Stimulated activated naive B cell treated with anti-CD40 and anti-IgM and Interleukin-4, amounts not matched to agents 10 μg/mL and 1 μg/mL and 100 μg/mL, for 72 hours (primary cell): ENCODE data around the gene RXRA.

Source experiments
- ATAC-seq, 2 donors: fragments of 150-1000 bp; cut with Tn5 transposase; replicated peaks; 2 replicates each; pipeline ENCODE4 v1.10.0; 2021; ENCODE audit warnings: moderate library complexity in 1 of 2
- DNase-seq: peaks from one replicate; pipeline ENCODE4 v3.0.0; 2021
- H3K27ac Mint-ChIP-seq: one replicate; pipeline ENCODE4 v1.8.0; 2022; ENCODE audit warnings: mild to moderate bottlenecking, mixed read lengths
- H3K27me3 Mint-ChIP-seq, 2 donors: one replicate each; pipeline ENCODE4 v1.8.0; 2022; ENCODE audit warnings: mixed read lengths in 2 of 2
- H3K36me3 Mint-ChIP-seq, 2 donors: one replicate each; pipeline ENCODE4 v1.8.0; 2022; ENCODE audit warnings: mixed read lengths in 2 of 2, mild to moderate bottlenecking in 1 of 2
- H3K4me1 Mint-ChIP-seq, 2 donors: one replicate each; pipeline ENCODE4 v1.8.0; 2022; ENCODE audit warnings: mixed read lengths in 2 of 2, mild to moderate bottlenecking in 1 of 2
- H3K4me3 Mint-ChIP-seq, 2 donors: one replicate each; pipeline ENCODE4 v1.8.0; 2022; ENCODE audit warnings: mild to moderate bottlenecking in 2 of 2, mixed read lengths in 2 of 2, moderate library complexity in 1 of 2
- H3K9me3 Mint-ChIP-seq, 2 donors: one replicate each; pipeline ENCODE4 v1.8.0; 2022; ENCODE audit warnings: mixed read lengths in 2 of 2, mild to moderate bottlenecking in 1 of 2

Gene RXRA

DNA sequence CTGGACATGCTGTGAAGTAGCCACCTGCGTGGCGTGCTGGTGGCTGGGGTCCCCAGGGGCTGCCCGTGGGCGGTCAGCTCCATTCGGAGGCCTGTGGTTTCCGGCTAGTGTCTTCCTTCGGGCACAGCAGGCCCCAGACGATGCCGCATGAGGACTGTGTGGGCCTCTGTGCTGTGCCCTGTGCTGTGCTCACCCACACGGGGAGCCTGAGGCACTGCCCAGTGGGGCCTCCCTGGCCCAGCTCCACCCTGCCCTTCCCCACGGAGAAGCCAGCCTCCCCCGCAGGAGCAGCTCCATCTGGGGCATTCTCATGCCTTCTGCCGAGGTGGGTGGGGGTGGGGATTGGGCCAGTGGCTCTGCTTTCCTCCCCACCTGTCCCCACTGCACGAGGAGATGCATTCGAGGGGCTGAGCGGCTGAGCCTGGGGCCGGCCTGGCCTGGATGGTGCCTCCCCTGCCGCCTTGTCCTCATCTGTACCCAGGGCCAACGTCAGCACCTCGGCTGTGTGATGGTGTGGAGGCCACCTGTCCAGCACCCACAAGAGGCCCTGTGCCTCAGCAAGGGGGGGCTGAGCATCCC lies 24.2 kb downstream of the RXRA start:
- H3K27ac Mint-ChIP-seq: no peak overlapping the region
- H3K27me3 Mint-ChIP-seq: peaks cover 4 to 28% of the 10 kb centered on the region in 2 donors
- H3K4me3 Mint-ChIP-seq: no peak overlapping the region

DNA sequence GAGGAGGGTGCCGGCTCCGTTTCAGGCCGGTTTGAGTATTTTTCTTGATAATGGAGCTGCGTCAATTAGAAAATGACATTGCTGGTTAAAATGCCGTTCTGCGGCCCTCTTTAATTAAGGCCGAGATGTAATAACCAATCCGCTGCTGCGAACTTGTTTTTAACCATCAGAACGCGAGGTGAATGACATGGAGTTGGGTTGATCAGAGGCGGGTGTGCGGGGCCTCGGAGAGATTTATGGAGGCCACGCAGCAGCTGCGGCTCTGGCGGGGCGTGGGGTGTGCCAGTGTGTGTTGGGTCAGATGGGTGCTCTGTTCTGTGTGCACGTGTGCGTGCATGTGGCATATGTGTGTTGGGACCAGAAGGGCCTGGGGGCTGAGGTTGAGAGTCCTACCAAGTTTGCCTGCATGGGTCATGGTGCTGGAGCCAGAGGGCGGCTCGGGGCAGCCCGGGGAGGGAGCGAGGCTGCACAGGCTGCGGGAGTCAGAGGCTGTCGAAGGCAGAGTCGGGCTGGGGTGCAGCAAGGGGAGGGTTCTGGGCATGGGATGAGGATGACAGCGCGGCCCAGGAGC lies 25.4 kb downstream of the RXRA start:
- Mint-ChIP-seq H3K27me3 (peaks cover 0 to 18% of the 10 kb centered on the region in 2 donors), H3K27ac (no peak overlapping the region), H3K4me1 (peaks cover 10 to 18% of the 10 kb centered on the region in 2 donors), H3K9me3 (no peaks in the 10 kb centered on the region), H3K36me3 (no peaks in the 10 kb centered on the region), H3K4me3 (no peak overlapping the region)
- ATAC-seq: no peak
- DNase-seq: no peak

More for the DNA sequence above, 24.2 kb downstream of the RXRA start:
- DNase-seq (no peak), ATAC-seq (no peak)
- Mint-ChIP-seq H3K9me3 (no peaks in the 10 kb centered on the region), H3K4me1 (peaks cover 17 to 18% of the 10 kb centered on the region in 2 donors), H3K36me3 (no peaks in the 10 kb centered on the region)

DNA sequence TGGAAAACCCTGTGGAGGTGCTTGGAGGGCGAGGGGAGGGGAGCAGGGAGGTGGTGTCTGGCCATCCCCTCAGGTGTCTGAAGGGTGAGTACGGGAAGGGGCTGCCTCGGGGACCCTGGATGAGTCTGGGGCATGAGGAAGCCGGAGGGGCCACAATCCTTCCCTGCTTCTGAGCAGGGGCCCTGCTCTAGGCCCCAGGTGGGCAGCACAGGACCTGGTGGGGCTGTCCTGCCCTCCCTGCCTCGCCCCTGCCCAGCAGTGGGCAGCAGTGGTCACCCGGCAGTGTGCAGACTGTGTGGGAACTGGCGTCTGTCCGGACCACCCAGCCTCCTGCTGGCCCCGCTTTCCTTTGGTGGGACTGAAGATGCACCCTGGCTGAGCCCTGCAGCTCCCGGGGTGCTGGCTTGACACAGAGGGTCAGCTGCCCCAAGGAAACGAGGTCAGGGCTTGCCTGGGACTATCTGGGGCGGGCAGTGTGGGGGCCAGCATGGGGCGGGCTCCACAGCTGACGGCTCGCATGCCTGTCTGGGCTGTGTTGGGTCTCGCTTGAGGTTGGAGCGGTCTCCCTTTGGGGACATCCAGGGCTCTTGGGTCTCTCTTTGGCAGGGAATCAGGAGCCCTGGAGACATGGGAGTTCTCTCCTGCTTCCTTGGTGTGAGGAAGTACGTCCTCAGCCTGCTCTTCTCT lies 26.1 kb downstream of the RXRA start:
- Mint-ChIP-seq H3K4me3 (no peak overlapping the region), H3K27me3 (peaks cover 0 to 15% of the 10 kb centered on the region in 2 donors), H3K36me3 (no peaks in the 10 kb centered on the region), H3K4me1 (peaks cover 9 to 18% of the 10 kb centered on the region in 2 donors), H3K9me3 (no peaks in the 10 kb centered on the region), H3K27ac (no peak overlapping the region)
- ATAC-seq (no peak), DNase-seq (no peak)

DNA sequence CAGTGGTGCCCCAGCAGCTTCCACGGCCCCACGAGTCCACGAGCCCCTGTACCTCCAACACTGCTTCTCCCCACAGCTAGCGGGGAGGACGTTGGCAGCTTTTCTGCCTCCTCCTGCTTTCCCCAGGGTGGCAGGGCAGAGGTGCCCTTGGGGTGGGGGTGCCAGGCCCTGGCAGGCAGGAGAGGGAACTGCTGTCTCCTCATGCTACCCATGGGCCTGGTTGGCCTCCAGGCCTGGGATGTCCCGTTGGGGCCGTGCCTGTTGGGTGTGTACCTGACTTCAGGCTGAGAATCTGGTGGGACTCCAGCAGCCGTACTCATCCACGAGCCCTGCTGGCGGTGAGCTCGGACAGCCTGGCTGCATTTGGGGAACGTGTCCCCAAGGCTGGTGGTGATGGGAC lies 27.3 kb downstream of the RXRA start:
- DNase-seq (no peak), ATAC-seq (no peak)
- Mint-ChIP-seq H3K36me3 (no peaks in the 10 kb centered on the region), H3K27me3 (peaks cover 0 to 6% of the 10 kb centered on the region in 2 donors), H3K27ac (no peak overlapping the region), H3K9me3 (no peaks in the 10 kb centered on the region), H3K4me3 (no peak overlapping the region), H3K4me1 (peaks cover 3 to 7% of the 10 kb centered on the region in 2 donors)

DNA sequence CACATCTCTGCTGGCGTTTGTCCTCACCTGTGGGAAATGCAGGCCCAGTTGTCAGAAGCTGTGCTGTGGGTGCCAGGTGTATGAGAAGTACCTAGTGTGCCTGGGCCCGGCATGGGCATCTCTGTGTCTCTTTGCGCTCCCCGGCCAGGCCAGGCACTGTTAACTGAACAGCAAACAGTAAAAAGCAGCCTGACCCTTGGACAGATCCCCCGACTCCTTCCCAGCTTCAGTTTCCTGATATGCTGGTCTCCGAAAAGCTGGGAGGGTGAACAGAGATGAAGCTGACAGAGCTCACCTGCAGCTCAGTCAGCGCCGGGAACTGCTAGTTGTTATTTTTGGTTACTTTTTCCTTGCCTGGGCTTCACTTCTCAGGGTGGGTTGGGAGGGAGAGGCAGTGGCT lies 28.9 kb downstream of the RXRA start:
- Mint-ChIP-seq H3K4me1 (peaks cover 3 to 6% of the 10 kb centered on the region in 2 donors), H3K9me3 (no peaks in the 10 kb centered on the region), H3K27ac (no peak overlapping the region), H3K27me3 (peaks cover 0 to 6% of the 10 kb centered on the region in 2 donors), H3K36me3 (no peaks in the 10 kb centered on the region), H3K4me3 (no peak overlapping the region)
- no peak for ATAC-seq
- DNase-seq: no peak

DNA sequence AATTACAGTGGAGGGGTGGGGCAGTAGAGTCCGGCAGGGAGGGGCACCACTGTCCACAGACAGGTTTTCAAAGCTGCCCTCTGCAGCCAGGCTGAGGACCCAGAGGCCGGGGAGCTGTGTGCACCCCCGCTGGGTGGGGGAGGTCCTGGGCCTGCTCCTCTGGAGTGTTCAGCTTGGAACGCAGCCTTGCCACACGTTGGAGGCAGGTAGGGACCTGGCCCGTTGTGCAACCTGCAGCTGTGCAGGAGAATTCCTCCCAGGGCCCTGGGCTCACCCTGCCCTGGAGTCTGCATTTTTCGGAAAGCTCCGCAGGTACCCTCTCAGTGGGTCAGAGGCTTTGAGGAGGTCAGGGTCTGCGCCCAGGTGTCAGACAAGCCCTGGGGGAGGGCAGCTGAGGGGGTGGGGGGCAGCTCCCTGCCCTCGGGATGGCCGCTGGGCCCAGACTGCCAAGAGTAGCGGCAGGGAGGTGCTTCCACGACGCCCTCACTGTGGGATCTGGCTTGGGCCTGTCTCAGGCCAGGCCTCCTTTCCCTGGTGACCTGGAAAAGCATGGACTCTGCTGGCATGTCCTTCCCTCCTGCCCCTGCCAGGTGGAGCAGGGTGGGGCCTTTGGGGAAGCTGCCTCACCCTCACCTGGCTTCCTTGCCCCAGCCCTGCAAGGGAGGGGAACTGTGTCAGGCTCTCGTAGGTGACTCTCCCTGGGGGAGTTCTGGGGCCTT lies 29.5 kb downstream of the RXRA start:
- Mint-ChIP-seq H3K4me3 (no peak overlapping the region), H3K36me3 (no peaks in the 10 kb centered on the region), H3K27me3 (peaks cover 0 to 6% of the 10 kb centered on the region in 2 donors), H3K27ac (no peak overlapping the region), H3K9me3 (no peaks in the 10 kb centered on the region), H3K4me1 (peaks cover 3 to 9% of the 10 kb centered on the region in 2 donors)
- ATAC-seq: no peak
- DNase-seq: no peak

DNA sequence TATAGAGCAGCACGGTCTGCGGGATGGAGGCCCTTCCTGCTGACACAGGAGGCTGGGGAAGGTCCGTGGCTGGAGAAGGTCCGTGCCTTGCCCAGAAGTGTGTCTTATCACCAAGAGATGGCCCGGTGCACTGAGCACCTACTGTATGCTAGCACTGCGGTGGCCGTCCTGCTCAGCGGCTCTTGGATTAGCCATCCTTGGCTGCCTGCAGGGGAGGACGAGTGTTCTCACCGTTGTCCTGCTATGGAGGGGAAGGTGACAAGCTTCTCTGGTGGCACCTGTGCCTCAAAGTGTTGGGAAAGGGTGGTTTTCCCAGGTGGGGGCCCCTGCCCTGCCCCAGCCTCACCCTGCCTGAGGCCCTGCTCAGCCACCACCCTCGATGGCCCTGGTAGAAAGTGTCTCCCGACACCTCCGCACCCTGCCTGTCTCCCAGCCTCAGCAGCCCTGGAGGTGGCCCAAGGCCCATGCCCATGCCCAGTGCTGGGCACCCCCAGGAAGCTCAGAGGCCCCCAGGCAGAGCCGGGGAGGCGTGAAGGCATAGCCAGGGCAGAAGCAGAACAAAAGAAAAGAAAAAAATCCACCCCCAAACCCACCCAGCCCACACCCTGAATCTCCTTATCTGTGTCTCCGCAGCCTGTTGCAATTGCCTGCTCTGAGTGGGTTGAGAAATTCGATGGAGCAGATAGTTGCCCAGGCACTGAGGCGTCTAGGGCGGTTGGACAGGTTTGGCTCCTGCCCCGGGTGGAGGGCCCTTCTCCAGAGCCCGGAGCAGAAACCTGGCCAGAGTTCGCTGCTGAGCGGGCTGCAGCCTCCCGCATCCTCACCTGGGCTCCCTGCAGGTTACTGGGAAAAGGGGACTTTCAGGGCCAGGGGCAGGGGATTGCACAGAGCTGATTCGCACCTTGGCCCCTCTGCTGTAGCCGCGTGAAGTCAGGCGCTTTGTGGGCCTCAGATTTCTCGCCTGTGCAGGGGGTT lies 30.5 kb downstream of the RXRA start:
- Mint-ChIP-seq H3K4me1 (peaks cover 3 to 9% of the 10 kb centered on the region in 2 donors), H3K36me3 (no peaks in the 10 kb centered on the region), H3K4me3 (no peak overlapping the region), H3K9me3 (no peaks in the 10 kb centered on the region), H3K27ac (no peak overlapping the region), H3K27me3 (peaks cover 0 to 3% of the 10 kb centered on the region in 2 donors)
- DNase-seq (no peak), ATAC-seq (no peak)

DNA sequence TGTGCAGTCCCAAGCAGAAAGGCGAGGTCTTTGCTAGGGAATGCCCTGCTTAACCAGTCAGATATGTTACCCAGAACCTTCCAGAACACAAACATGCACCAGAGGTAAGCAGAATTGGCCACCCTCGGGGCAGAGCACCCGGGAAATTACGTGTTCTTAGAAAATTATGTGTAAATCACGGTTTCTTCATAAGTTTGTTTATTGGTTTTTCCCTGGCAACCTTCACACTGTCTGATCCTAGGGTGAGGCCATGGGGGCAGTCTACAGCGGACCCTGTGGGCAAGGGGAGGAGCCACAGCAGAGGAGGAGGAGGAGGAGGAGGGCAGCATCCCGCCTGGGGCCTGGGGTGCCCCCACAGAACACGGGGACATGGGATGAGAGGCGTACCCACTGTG lies 31.4 kb downstream of the RXRA start:
- no peak for ATAC-seq

DNA sequence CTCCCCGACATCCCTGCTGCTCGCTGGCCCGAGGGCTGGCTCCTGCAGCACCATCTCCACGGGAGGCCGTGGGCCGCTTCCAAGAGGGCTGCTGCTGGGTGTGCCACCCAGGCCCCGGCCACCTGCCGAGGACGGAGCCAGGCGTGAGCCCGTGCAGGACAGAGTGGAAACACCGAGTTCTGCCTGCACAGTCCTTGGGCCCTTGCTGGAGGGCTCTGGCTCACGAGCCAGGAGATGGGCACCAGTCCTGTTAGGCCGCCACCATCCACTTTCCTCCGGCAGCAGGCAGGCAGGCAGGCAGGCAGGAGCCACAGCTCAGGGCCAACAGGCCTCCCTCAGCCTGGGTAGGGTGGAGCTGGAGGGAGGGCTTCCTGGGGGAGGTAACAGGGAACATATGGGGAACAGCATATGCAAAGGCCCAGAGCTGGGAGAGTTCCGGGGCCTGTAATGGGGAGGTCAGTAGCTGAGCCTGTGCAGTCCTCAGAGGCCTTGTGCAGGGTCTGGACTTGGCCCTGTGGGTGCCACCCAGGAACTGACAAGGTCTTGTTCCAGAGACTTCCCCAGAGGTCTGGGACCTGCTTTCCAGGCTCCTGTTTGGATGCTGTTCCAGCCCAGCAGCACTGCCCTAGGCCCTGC lies 31.9 kb downstream of the RXRA start:
- ATAC-seq (no peak), DNase-seq (no peak)
- no peaks in the 10 kb centered on the region for H3K27me3 Mint-ChIP-seq
- no peaks in the 10 kb centered on the region for H3K9me3 Mint-ChIP-seq
- peaks cover 3 to 9% of the 10 kb centered on the region in 2 donors for H3K4me1 Mint-ChIP-seq
- H3K36me3 Mint-ChIP-seq: no peaks in the 10 kb centered on the region
- H3K27ac Mint-ChIP-seq: no peak overlapping the region
- H3K4me3 Mint-ChIP-seq: no peak overlapping the region

More for the DNA sequence above, 31.4 kb downstream of the RXRA start:
- Mint-ChIP-seq H3K4me3 (no peak overlapping the region), H3K36me3 (no peaks in the 10 kb centered on the region), H3K27ac (no peak overlapping the region), H3K27me3 (no peaks in the 10 kb centered on the region), H3K4me1 (peaks cover 3 to 9% of the 10 kb centered on the region in 2 donors), H3K9me3 (no peaks in the 10 kb centered on the region)
- DNase-seq: no peak

DNA sequence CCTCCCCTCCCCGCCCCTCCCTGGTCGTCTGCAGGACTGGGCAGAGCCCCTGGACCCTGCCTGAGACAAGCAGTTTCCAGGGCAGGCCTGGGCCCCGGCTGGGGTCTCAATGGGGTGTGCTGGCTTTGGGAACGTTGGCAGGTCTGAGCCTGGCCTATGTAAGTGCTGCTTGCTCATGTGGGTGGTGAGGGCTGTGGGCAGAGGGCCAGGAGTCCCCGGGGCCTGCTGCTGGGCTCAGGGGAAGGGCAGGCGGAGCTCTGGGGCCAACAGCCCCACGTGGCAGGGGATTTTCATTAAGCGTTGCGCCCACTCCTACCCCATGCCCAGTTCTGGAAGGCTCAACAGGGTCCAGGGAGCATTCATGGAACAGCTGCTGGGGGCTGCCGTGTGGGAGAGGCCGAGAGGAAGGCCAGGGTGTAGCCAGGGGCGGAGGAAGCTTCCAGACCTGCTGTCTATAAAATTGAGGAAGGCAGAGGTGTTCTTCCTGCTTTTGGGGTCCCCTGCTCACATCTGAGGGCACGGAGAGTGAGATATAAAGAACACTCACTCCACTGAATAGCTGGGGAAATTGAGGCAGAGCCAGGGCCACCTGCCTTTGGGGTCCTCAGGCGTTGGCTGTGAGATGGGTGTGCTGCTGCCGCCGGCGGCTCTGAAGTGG lies 32.5 kb downstream of the RXRA start:
- Mint-ChIP-seq H3K4me1 (peaks cover 2 to 9% of the 10 kb centered on the region in 2 donors), H3K4me3 (no peak overlapping the region), H3K36me3 (no peaks in the 10 kb centered on the region), H3K27ac (no peak overlapping the region), H3K27me3 (no peaks in the 10 kb centered on the region), H3K9me3 (no peaks in the 10 kb centered on the region)
- ATAC-seq: no peak
- no peak for DNase-seq

DNA sequence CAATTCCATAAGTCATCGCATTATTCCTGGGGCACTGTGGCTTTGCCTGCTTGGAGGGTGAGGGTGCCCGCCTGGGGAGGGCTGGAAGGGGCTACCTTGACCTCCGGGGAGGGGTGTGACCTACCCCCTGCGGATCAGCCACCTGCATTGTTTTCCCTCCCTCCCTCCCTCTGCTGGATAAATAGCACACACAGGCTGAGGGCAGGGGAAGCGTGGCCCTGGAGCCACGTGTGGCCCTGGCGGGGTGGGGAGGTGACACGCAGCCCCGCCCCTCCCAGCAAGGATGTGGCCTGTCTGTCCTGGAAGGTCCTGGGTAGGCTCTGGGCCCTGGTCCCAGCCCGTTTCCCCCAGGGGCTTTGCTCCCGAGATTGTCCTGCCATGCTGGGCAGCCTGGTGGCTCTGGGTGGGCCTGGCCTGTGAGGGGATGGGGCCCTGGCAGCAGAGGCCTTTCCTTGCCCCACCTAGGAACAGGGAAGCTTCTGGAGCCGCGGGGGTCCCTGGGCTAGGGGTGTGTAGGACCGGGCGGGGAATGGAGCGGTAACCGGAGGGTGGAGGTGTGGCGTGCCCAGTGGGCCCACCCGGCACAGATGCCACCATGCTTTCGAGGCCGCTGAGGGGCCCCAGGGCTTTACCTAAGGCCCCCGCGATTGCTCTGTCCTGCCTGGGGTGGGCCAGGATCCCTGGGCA lies 33.4 kb downstream of the RXRA start:
- Mint-ChIP-seq H3K27ac (no peak overlapping the region), H3K27me3 (no peaks in the 10 kb centered on the region), H3K36me3 (no peaks in the 10 kb centered on the region), H3K4me1 (peaks cover 0 to 9% of the 10 kb centered on the region in 2 donors), H3K4me3 (no peak overlapping the region), H3K9me3 (no peaks in the 10 kb centered on the region)
- DNase-seq (no peak), ATAC-seq (no peak)

DNA sequence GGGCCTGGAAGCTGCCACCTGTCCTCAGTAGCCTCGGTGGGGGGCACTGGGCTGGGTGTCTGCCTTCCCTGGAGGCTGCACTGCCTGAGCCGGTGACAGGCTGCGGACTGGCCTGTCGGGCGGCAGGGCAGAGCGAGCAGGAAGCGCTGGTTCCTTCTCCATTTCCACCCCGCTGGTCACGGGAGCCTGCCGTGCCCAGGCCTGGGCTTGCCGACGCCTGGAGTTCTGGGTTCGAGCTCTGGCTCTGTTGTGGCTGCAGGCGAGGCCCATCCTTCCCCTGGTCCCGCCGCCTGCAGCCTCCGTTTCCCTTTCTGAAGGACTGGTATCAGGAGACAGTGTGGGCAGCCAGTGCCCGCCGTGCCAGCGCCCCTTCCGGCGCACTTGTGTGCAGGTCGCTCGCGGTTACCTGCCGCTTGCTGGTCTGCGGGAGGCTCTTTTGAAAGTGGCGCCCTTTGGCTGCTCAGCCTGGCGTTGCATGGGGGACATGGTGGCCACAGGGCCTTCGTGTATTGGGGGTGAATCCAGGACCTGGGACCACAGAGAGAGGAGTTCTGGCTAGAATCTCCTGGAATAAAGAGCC lies 34.0 kb downstream of the RXRA start:
- DNase-seq (no peak), ATAC-seq (no peak)
- Mint-ChIP-seq H3K9me3 (no peaks in the 10 kb centered on the region), H3K4me3 (no peak overlapping the region), H3K27me3 (peaks cover 0 to under 1% of the 10 kb centered on the region in 2 donors), H3K4me1 (peaks cover 0 to 6% of the 10 kb centered on the region in 2 donors), H3K27ac (no peak overlapping the region), H3K36me3 (no peaks in the 10 kb centered on the region)
